GM21529 (cell line): ENCODE results near the gene LANCL1.
A peak's percentile ranks its signal among the peaks of the same experiment; 100 is the strongest.

ENCODE experiments used
- ATAC-seq: cut with Tn5 transposase; IDR thresholded peaks from one replicate; pipeline ENCODE4 v1.9.1; 2021; ENCODE audit not compliant: unreplicated experiment

The LANCL1 gene

GRCh38 chr2:210399440-210400041 lies 77.0 kb downstream of the LANCL1 start:
- ATAC-seq = peak; percentile 64

- no peak for ATAC-seq
These were observed 84.1 kb downstream of the LANCL1 start for GRCh38 chr2:210392469-210392881.

GRCh38 chr2:210389856-210390255 lies 86.7 kb downstream of the LANCL1 start:
- no peak for ATAC-seq

- no peak for ATAC-seq
These were observed 88.4 kb downstream of the LANCL1 start for GRCh38 chr2:210388148-210388547.

GRCh38 chr2:210387074-210387473 lies 89.5 kb downstream of the LANCL1 start:
- ATAC-seq = no peak
